HG02938 (cell line): ENCODE results near the gene TMEM232.
"Not testable (repeated sequence)": the region's sequence is repeated elsewhere in the genome, so short reads cannot be mapped to it uniquely, and the experiment has no call there.

Experiments used
- ATAC-seq: cut with Tn5 transposase; IDR thresholded peaks from one replicate; pipeline ENCODE4 v1.9.1; 2021; ENCODE audit warnings: mild to moderate bottlenecking, moderate library complexity; ENCODE audit not compliant: unreplicated experiment

TMEM232 gene

DNA sequence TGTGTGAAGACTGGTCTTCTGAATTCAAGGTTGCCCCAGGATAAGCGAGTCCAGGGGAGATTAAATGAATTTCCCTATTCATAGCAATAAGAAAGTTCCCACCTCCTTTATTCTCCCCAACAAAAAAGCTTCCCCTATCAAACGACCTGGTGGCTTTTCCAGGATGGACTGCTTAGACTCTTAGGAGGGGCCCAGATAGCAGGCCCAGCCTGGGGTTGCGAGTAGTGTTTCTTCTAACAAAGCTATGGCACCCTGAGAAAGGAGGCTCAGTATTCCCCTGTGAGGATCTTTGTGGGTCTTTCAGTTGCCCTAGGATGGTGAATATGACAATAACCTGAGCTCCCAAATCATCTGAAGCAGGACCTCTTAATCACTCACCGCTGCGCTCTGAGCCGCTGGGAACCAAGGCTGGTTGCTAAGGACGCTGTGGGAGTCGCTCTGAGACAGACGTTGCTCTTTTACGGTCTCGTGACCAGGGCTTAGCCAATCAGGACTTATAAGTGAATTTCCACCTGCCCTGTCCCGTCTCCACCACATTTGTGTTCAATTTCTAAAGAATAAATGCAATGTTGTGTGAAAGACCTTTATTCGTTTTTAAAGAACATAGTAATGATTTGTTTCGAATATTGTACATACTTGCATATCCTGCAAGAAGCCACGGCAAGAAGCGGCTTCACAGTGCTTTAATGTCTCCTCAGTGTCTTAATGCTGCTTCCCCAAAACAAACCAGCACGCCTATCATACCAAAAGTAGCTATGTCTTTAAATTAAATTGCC is at the start of gene TMEM232:
Gene TMEM232, minus strand, starts transcription at position 423 of the 776 bp plus-strand sequence. CDS start 59,319 bp downstream, outside the sequence.
- peak; percentile 100 for ATAC-seq

DNA sequence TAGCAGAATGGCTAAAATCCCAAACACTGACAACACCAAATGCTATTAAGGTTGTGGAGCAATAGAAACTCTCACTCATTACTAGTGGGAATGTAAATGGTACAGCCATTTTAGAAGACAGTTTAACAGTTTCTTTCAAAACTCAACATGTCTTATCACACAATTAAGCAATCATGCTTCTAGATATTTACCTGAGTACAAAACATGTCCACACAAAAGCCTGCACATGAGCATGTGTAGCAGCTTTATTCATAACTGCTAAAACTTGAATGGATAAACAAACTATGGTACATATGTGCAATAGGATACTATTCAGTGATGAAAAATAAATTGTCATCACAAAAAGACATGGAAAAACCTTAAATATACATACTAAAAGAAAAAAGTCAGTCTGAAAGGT is 43.8 kb upstream of the TMEM232 start:
- no peak for ATAC-seq

DNA sequence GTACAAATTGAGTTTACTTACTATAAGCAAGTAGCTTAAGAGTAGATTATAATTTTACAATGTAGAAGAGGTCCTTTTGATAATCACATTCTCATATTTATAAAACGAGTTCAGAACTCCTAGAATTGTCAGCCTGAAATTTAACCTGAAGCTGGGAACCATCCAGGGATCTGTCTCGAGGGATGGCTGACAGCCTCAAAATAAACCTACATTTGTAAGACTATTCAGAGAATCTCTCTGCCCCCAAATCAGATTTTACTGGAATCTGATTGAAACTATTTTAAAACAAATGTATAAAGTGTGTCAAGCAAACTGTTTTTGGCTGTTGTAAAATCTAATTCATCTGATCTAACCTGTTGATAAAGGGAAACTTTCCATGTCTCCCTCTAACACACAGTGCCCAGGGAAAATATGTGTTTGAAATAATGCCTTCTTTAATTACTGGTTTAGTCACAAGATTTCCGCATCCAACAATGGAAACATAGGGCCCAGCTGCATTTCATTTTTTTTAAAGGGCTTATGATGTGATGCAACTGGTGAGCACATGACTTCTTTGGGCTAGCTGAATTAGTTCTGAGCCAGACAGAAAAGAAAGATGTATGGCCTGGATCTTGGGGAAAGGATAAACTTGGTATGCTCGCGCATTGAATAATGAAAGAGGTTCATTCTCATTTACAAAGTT is 42.7 kb upstream of the TMEM232 start:
- no peak for ATAC-seq

GRCh38 chr5:110768138-110768860 is 41.8 kb upstream of the TMEM232 start:
- no peak for ATAC-seq

GRCh38 chr5:110760158-110760557 is 33.7 kb upstream of the TMEM232 start:
- ATAC-seq, result no peak

DNA sequence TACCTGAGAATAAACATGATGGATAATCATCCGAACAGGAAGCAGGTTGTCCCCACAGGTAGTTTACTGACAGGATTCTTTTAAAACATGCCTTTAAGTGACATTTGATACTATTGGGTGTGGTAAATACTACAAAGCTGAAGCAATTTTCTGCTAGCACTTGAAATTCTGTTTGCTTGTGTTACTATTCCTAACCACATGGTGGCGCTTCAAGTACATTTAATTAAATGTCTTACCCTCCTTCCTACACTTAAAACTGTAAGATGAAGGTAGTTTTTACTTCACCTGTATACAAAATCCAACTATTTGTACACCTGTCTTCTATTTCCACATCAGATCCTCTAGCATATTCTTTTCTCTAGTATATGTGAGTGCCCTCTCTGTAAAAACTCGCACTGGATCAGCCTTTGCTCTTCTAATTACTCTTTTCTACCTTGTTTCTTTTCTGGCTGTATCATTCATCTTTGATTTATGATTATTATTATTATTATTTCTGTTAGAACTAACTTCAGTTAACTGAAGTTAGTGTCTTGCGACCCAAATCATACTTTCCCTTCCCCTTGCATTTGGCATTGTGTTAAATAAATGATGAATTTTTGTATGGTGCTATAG is 30.8 kb upstream of the TMEM232 start:
- no peak for ATAC-seq

- no peak for ATAC-seq
Observed at GRCh38 chr5:110754181-110754580, 27.7 kb upstream of the TMEM232 start.

- no peak for ATAC-seq
Observed at GRCh38 chr5:110753600-110753999, 27.1 kb upstream of the TMEM232 start.

DNA sequence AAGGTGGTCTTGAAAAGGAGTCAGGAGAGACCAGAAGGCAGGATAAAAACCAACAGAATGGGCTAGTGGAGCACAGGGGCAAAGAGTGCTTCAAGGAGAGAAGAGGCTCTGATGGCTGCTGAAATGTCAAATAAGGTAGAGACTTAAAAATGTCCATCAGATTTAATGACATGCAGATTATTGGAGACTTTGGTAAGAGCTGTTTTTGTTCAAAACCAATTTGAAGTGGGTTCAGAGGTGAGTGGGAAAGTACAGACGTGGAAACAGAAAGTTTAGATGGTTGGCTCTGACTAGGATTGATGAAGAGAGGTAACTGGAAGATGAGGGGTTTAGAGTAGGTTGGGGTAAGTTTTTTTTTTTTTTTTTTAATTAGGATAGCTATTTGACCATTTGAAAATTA is 26.5 kb upstream of the TMEM232 start:
- ATAC-seq, result peak; percentile 13

DNA sequence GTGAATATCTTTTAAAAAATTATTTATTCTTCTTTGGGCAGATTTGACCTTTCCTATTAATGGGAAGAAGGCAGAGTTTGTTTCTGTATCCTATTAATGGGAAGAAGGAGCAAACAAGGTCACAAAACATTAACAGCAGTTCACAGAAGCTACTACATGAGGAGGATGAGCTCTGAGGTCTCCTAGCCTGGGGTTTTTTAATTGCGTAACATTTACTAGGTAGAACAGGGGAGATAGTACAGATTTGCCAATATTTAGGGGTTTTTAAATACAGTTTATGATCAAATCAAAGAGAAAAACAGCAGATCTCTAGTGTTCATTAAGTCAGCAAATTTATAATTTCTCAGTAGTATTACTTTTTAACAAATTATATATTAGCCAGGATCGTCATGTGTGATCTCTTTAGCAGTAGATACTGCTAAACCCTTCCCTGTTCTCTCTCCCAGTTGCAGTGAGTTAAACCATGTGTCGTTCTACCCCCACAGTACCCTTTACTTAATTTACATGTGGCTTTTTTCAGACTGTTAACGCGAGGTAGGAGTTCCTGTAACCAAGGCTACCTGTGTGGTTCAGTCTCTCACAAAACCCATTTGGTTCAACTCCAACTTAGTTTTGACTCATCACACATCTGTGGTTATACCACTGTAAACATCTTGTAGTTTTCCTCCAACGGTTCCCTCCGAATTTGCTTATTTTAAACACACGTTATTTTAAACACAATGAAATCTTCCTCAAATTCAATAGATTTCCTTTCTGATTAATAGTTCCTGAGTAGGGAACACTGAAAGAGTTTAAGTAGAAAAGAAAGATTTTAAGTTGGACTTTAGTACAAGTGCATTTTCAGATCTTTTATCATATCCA is 25.7 kb upstream of the TMEM232 start:
- ATAC-seq, result peak; percentile 97

- ATAC-seq, result peak; percentile 95
Observed at GRCh38 chr5:110738812-110739651, 12.6 kb upstream of the TMEM232 start, which contains the start of gene SLC25A46. SLC25A46 (plus strand) TSS chr5:110739007; CDS start chr5:110739120, 113 bp downstream.

GRCh38 chr5:110738503-110738811 is 12.0 kb upstream of the TMEM232 start:
- peak; percentile 75 for ATAC-seq

DNA sequence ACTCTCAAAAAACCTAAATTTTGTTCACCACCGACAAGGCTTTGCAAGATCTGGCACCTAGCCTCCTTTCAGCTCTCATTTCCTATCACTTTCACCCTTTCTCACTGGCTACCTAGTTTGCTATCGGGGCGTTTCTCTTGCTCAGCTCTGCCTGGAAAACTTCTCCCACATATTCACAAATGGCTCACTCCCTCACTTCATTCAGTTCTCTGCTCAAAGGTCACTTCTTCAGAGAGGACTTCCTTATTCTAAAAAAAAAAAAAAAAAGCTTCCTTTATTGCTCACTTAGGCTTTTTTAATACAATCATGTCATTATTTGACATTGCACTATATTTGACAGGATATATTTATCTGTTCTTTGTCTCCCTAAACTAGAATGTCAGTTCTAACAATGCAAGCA is 10.3 kb upstream of the TMEM232 start:
- no peak for ATAC-seq

GRCh38 chr5:110735556-110735955 is 9.1 kb upstream of the TMEM232 start:
- no peak for ATAC-seq

- ATAC-seq, result no peak
Observed at GRCh38 chr5:110734101-110734500, 7.6 kb upstream of the TMEM232 start.

GRCh38 chr5:110731499-110731898 is 5.0 kb upstream of the TMEM232 start:
- not testable (repeated sequence) for ATAC-seq

DNA sequence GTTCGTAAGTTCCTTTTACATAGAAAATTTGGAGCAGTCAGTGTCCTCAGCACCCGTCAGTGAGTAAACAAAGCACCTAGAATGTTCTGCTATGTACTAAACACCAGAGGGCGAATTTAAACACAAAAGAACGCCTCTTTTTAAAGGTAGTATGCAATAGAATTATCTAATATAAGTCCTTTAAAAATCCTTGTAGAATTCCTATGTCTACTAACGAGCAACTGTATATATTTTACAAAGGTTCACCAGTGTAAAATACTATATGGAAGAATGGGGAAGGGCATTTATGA is 499 bp upstream of the TMEM232 start:
- peak; percentile 67 for ATAC-seq

- ATAC-seq, result no peak
Observed at GRCh38 chr5:110718311-110718710, 8.2 kb downstream of the TMEM232 start.
